IgD-negative memory B cell (primary cell): ENCODE data around the gene TUBA8. TPM values are rescaled to one million over a fixed set of nuclear protein-coding genes. Genes with fewer than 3 reads are reported as not detected.
"Not testable (repeated sequence)": the region's sequence is repeated elsewhere in the genome, so short reads cannot be mapped to it uniquely, and the experiment has no call there.

Source experiments
- H3K27ac Mint-ChIP-seq, 3 donors: one replicate each; pipeline ENCODE4 v1.8.0; 2020 to 2022; ENCODE audit warnings: mild to moderate bottlenecking in 3 of 3, mixed read lengths in 3 of 3, moderate library complexity in 1 of 3
- H3K27me3 Mint-ChIP-seq: one replicate; pipeline ENCODE4 v1.8.0; 2021; ENCODE audit warnings: mixed read lengths
- H3K36me3 Mint-ChIP-seq: one replicate; pipeline ENCODE4 v1.8.0; 2020; ENCODE audit warnings: mild to moderate bottlenecking, mixed read lengths
- H3K4me1 Mint-ChIP-seq, 3 donors: one replicate each; pipeline ENCODE4 v1.8.0; 2020 to 2022; ENCODE audit warnings: mixed read lengths in 3 of 3, mild to moderate bottlenecking in 1 of 3
- H3K4me3 Mint-ChIP-seq, 4 donors: one replicate each; pipeline ENCODE4 v1.8.0; 2020 to 2022; ENCODE audit warnings: mild to moderate bottlenecking in 4 of 4, mixed read lengths in 4 of 4, moderate library complexity in 3 of 4
- H3K9me3 Mint-ChIP-seq, 3 donors: one replicate each; pipeline ENCODE4 v1.8.0; 2020 to 2021; ENCODE audit warnings: mixed read lengths in 3 of 3, mild to moderate bottlenecking in 1 of 3
- polyA plus RNA-seq: library from polyadenylated mRNA; unstranded; fragments of 300-500 nt; fragmentation: Illumina TruSeq; gene quantifications from one replicate; pipeline ENCODE4 v1.2.3, GENCODE V29; 2021

Gene TUBA8
- polyA plus RNA-seq, 1 donor from 2014 or later: 2.8 TPM

DNA sequence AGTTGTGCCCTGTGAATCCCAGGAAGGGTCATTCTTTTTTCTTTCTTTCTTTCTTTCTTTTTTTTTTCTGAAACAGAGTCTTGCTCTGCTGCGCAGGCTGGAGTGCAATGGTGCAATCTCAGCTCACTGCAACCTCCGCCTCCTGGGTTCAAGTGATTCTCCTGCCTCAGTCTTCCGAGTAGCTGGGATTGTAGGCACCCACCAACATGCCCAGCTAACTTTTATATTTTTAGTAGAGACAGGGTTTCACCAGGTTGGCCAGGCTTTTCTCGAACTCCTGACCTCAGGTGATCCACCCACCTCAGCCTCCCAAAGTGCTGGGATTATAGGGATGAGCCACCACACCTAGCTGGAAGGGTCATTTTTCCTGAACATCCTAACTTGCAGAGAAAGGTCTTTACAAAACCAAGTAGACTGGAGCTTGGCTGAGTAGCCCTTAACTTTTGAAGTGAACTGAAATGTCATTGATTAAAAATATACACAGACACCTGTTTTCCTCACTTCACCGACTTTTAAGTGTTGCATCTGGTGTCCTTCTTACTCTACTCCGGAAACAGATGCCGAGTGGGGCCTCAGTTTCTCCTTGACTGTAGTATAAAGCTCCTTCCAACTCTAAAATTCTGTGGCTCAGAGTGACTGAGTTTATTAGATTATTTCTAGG lies 39.2 kb upstream of the TUBA8 start:
- not testable (repeated sequence) for H3K27me3 Mint-ChIP-seq, H3K36me3 Mint-ChIP-seq, H3K9me3 Mint-ChIP-seq
- H3K4me1 Mint-ChIP-seq: peaks cover 34 to 68% (median 45%) of the 10 kb centered on the region in 3 donors
- H3K4me3 Mint-ChIP-seq: peak overlapping the region; percentile 34 to 77 (median 42)
- H3K27ac Mint-ChIP-seq: peak overlapping the region in 2 of 3 donors; percentile 13 to 63

DNA sequence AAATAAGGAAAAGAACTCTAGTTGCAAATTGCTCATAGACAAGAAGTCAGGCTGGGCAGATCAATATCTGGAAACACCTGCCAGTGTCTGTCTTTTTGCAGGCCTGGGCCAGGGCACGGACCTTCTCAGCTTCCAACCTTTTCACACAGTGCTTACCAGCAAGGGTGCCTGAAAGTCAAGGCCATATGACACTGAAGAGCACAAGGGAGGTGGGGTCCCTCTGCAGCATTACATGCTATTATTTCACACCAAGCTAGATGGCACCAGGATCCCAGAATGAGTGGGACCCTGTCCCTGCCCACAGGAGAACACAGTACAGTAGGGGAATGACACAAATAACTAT lies 38.7 kb upstream of the TUBA8 start:
- H3K36me3 Mint-ChIP-seq: no peaks in the 10 kb centered on the region
- H3K27ac Mint-ChIP-seq: peak overlapping the region in 2 of 3 donors; percentile 13 to 63
- no peaks in the 10 kb centered on the region for H3K9me3 Mint-ChIP-seq
- H3K27me3 Mint-ChIP-seq: peaks cover 1% of the 10 kb centered on the region
- peak overlapping the region in 2 of 4 donors; percentile 34 to 39 for H3K4me3 Mint-ChIP-seq
- H3K4me1 Mint-ChIP-seq: peaks cover 35 to 67% (median 46%) of the 10 kb centered on the region in 3 donors

DNA sequence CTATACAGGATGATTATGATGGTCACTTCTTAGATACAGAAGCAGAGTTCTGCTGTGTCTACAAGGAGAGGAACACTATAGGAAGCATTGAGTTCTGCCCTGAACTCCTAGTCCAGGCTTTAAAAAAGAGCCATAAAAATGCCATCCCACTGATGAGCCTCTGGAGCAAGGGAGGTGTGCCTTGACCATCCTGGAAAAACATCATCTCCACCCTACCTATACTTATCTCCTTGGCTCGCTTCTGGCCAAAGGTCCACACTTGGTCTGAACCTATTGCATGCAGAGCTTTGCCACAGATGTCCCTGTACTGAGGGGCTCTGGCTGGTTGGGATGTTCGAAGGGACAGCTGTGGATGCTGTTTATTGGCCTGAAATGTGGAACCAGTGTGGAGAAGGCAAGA lies 37.1 kb upstream of the TUBA8 start:
- no peak overlapping the region for H3K27ac Mint-ChIP-seq
- H3K4me3 Mint-ChIP-seq: no peak overlapping the region
- H3K9me3 Mint-ChIP-seq: no peaks in the 10 kb centered on the region
- no peaks in the 10 kb centered on the region for H3K36me3 Mint-ChIP-seq
- no peaks in the 10 kb centered on the region for H3K27me3 Mint-ChIP-seq
- H3K4me1 Mint-ChIP-seq: peaks cover 30 to 57% (median 40%) of the 10 kb centered on the region in 3 donors

DNA sequence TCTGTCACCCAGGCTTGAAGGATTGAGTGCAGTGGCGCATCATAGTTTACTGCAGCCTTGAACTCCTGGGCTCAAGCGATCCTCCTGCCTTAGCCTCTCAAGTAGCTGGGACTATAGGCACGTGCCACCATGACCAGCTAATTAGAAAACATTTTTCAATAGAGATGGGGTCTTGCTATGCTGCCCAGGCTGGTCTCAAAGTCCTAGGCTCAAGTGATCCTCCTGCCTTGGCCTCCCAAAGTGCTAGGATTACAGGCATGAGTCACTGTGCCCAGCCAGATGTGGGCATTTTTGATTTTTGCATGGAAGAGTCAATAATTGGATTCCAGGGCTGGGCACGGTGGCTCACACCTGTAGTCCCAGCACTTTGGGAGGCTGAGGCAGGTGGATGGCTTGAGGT lies 36.7 kb upstream of the TUBA8 start:
- not testable (repeated sequence) for H3K27me3 Mint-ChIP-seq, H3K36me3 Mint-ChIP-seq, H3K9me3 Mint-ChIP-seq, H3K4me3 Mint-ChIP-seq
- Mint-ChIP-seq H3K4me1 (peaks cover 29 to 56% (median 35%) of the 10 kb centered on the region in 3 donors), H3K27ac (peak overlapping the region in 1 of 3 donors; percentile 60)

DNA sequence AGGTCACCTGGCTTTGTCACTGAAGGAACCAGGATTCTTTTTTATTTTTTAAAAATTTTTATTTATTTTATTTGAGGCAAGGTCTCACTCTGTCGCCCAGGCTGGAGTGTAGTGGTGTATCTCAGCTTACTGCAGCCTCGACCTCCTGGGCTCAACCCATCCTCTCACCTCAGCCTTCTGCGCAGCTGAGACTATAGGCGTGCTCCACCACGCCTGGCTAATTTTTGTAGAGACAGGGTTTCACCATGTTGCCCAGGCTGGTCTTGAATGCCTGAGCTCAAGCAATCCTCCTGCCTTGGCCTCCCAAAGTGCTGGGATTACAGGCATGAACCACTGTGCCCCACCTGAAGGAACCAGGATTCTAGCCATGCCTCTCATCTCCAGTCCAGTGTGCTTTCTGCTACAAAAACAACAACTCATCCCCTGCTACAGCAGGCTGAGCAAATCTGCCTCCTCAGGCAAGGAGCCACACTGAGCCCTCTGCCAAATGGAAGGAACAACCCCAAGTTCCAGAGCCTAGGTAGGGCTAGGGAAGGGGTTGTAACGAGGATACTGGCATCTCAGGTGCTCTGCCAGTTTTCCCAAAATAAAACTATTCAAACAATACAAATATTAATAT lies 35.4 kb upstream of the TUBA8 start:
- Mint-ChIP-seq H3K4me3 (no peak overlapping the region), H3K36me3 (no peaks in the 10 kb centered on the region), H3K27ac (peak overlapping the region in 2 of 3 donors; percentile 5 to 22), H3K27me3 (no peaks in the 10 kb centered on the region), H3K4me1 (peaks cover 30 to 47% (median 30%) of the 10 kb centered on the region in 3 donors), H3K9me3 (no peaks in the 10 kb centered on the region)

DNA sequence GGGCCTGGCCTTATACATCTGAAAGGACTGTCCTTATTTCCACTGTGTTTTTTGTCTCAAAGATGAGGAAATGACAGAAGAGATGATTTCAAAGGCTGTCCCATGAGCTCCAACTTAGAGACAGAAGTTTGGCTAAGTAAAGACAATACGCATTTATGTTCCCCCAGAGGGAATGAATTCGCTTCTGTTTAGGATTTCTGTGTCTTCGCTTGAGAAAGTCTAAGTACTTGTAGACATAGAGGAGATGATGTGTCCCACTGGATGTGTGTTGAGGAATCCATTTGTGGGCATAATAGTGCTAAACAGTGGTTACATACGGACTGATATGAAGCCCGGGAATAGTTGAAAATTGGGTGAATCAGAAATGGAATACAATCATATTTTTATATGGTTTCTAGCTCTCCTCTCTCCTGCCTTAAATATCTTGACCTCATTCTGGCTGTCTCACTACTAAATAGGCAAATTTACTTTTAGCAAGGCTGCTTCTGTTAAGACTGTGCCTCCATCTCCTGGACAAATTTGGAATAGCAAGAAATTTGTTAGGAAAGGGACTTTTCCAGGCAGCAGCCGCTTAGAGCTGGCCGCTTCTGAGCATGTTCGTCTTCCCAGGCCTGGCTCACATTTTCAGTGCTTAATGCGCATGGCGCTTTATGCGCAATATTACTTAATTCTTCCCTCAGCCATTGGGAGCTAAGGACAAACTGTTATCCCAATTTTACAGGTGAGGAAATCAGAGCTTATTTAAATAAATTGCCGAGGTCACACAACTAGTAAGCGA lies 34.7 kb upstream of the TUBA8 start:
- Mint-ChIP-seq H3K9me3 (peaks cover 0 to 2% (median 0%) of the 10 kb centered on the region in 3 donors), H3K4me3 (peak overlapping the region; percentile 63 to 94 (median 76)), H3K36me3 (peaks cover 3% of the 10 kb centered on the region), H3K27ac (peak overlapping the region in 2 of 3 donors; percentile 61 to 90), H3K4me1 (peaks cover 30 to 41% (median 32%) of the 10 kb centered on the region in 3 donors), H3K27me3 (no peaks in the 10 kb centered on the region)

DNA sequence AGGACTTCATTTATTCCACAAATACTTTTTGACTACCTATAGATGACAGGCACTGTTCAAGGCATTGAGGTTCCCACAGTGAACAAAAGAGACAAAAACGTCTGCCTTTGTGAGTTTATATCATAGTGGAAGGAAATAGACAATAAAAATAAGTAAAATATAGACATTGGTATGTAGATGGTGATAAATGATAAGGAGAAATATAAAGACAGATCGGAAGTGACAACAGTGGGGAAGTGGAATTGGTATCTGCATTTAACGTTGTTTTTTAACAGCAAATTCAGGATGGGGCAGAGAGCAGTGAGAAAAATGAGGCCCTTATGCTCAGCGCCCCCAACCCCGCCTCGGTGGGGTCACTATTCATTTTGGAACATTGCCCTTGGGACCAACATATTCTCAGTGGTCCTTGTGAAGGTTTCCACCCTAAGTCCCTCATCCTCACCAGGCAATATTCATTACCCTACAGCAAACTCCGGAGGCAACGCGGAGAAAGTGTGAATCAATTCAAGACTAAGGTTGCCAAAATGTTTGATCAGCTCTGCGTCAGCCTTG lies 33.4 kb upstream of the TUBA8 start:
- Mint-ChIP-seq H3K27me3 (no peaks in the 10 kb centered on the region), H3K27ac (peak overlapping the region; percentile 79 to 98 (median 85)), H3K4me3 (peak overlapping the region; percentile 94 to 99 (median 96)), H3K36me3 (peaks cover 4% of the 10 kb centered on the region), H3K9me3 (peaks cover 0 to 2% (median 0%) of the 10 kb centered on the region in 3 donors), H3K4me1 (peaks cover 23 to 39% (median 25%) of the 10 kb centered on the region in 3 donors)

DNA sequence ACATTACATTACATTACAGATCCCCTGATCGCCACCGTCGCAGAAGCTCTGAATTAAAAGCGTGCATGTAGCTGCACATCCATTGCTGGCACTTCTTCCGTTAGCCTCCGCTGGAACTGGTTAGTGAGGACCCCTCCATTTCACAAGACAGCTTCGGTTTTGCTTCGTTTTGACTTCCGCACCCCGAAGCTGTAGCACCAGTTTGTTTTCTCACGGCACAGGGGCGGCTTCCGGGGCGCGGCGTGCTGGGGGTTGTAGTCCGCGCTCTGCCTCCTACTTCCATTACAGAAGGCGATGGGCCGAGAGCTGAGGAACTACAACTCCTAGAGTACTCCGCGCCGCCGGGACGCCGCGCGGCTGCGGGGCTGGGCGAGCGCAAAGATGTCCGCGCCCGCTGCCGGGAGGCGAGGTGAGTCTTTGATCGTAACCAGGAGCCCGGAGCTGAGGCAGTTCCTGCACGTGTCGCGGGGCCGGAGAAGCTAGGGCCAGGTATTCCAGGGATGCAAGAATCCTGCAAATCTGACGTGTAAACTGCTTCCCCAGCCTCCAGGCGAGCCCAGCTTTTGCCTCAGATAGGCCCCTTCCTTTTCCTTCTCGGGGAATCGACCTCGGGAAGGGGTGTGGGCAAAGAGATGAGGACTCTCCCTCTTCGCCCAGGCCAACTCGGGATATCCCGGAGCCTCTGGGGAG lies 32.8 kb upstream of the TUBA8 start, which contains the start of gene PEX26:
Gene PEX26, plus strand, starts transcription at position 352 of the 690 bp plus-strand sequence. CDS start 387 bp downstream, outside the sequence.
- Mint-ChIP-seq H3K36me3 (peaks cover 9% of the 10 kb centered on the region), H3K9me3 (peaks cover 0 to 2% (median 0%) of the 10 kb centered on the region in 3 donors), H3K4me3 (peak within 1 kb of the TSS; percentile 94 to 99 (median 96)), H3K4me1 (peaks cover 24 to 38% (median 25%) of the 10 kb centered on the region in 3 donors), H3K27ac (peak within 1 kb of the TSS; percentile 79 to 98 (median 85)), H3K27me3 (no peaks in the 10 kb centered on the region)

DNA sequence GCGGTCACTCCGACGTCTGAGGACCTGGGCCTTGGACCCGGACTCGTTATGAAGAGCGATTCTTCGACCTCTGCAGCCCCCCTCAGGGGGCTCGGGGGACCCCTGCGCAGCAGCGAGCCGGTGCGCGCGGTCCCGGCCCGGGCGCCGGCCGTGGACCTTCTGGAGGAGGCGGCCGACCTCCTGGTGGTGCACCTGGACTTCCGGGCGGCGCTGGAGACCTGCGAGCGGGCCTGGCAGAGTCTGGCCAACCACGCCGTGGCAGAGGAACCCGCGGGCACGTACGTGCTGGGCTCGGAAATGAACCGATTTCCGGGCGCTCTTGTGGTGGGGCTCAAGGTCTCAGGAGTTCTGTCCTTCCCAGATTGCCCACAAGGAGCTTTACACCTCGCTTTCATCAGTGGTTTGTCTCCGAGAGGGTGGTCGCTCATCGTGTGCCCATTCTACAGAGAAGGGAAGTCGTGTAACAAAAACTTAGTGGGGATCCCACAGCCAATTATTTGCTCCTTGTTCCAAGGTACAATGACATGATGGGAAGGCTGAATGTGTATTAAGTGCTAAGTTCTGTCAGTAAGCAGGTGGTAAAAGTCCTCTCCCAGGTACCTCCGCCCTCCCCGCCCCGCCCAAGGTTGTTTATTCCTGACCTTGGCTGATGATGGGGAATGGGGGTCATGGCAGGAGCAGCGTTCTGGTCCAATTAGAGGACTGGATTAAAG lies 32.1 kb upstream of the TUBA8 start:
- Mint-ChIP-seq H3K27ac (peak overlapping the region in 2 of 3 donors; percentile 70 to 79), H3K4me1 (peaks cover 25 to 40% (median 29%) of the 10 kb centered on the region in 3 donors), H3K4me3 (peak overlapping the region; percentile 94 to 99 (median 96)), H3K36me3 (peaks cover 9% of the 10 kb centered on the region), H3K9me3 (peaks cover 0 to 2% (median 0%) of the 10 kb centered on the region in 3 donors), H3K27me3 (no peaks in the 10 kb centered on the region)

DNA sequence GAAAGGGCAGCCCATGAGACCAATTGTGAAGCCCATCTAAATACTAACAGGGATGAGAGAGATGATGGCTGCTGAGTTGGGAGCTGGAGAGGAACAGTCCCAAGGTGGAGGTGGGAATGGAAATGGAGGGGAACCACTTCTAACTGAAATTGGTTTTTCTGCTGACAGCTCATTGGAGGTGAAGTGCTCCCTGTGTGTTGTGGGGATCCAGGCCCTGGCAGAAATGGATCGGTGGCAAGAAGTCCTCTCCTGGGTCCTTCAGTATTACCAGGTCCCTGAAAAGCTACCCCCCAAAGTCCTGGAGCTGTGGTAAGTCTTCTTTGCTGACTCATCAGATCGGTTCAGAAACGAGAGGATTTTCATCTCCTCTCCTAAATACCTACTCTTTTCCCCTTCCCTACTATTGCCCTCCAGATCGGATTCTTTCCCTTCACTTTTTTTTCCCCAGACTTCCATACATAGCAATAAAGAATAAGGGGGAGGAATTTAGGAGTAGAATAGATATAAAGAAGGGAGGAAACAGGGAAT lies 30.8 kb upstream of the TUBA8 start:
- peaks cover 9% of the 10 kb centered on the region for H3K36me3 Mint-ChIP-seq
- peaks cover 0 to 2% (median 0%) of the 10 kb centered on the region in 3 donors for H3K9me3 Mint-ChIP-seq
- H3K27me3 Mint-ChIP-seq: no peaks in the 10 kb centered on the region
- peaks cover 25 to 40% (median 29%) of the 10 kb centered on the region in 3 donors for H3K4me1 Mint-ChIP-seq
- peak overlapping the region in 3 of 4 donors; percentile 62 to 99 (median 83) for H3K4me3 Mint-ChIP-seq
- peak overlapping the region in 1 of 3 donors; percentile 70 for H3K27ac Mint-ChIP-seq

DNA sequence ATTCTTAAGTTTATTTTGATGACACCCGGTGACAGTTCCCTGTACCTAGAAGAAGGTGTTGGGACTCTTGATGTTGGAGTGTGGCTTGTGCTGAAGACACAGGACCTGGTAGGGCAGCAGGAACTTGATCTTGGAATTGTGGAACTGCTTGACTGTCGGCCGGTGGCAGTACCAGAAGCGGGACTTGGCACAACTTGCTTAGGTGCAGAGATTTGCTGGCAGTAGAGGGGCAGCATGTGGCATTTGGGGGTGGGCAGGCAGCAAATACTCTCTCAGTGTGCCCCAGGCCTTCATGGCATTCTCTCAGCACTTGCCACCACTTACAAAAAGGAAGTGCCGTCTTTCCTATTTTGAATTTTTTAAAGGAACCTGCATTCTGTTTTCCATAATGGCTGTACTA lies 29.2 kb upstream of the TUBA8 start:
- Mint-ChIP-seq H3K27ac (peak overlapping the region in 1 of 3 donors; percentile 47), H3K27me3 (no peaks in the 10 kb centered on the region), H3K36me3 (peaks cover 15% of the 10 kb centered on the region), H3K4me3 (peak overlapping the region in 1 of 4 donors; percentile 56), H3K9me3 (peaks cover 0 to 2% (median 0%) of the 10 kb centered on the region in 3 donors), H3K4me1 (peaks cover 23 to 32% (median 25%) of the 10 kb centered on the region in 3 donors)

DNA sequence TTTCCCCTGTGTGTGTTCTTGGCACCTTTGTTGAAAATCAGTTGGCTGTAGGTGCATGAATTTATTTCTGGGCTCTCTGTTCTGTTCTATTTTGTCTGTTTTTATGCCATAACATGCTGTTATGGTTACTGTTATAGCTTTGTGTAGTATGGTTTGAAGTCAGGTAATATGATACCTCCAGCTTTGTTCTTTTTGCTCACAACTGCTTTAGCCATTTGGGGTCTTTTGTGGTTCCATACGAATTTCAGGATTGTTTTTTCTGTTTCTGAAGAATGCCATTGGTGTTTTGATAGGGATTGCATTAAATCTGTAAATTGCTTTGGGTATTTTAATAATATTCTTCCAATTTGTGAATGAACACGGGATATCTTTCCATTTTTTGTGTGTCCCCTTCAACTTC lies 28.1 kb upstream of the TUBA8 start:
- Mint-ChIP-seq H3K4me1 (peaks cover 16 to 25% (median 18%) of the 10 kb centered on the region in 3 donors), H3K27me3 (no peaks in the 10 kb centered on the region), H3K27ac (peak overlapping the region in 1 of 3 donors; percentile 34), H3K4me3 (peak overlapping the region in 1 of 4 donors; percentile 56), H3K36me3 (peaks cover 15% of the 10 kb centered on the region), H3K9me3 (peaks cover 0 to 2% (median 0%) of the 10 kb centered on the region in 3 donors)

DNA sequence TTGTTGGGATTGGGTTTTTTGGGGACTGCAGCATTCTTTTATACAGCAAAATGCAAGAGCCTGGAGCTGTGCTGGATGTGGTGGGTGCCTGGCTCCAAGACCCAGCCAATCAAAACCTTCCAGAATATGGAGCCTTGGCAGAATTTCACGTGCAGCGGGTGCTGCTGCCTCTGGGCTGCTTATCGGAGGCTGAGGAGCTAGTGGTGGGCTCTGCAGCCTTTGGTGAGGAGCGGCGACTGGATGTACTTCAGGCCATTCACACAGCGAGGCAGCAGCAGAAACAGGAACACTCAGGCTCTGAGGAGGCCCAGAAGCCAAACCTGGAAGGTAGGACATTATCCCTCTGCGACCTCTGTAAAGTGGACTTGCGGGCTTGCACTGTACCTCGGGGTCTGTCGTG lies 27.2 kb upstream of the TUBA8 start:
- H3K4me1 Mint-ChIP-seq: peaks cover 11 to 24% (median 14%) of the 10 kb centered on the region in 3 donors
- H3K27ac Mint-ChIP-seq: peak overlapping the region in 2 of 3 donors; percentile 27 to 40
- H3K4me3 Mint-ChIP-seq: no peak overlapping the region
- H3K36me3 Mint-ChIP-seq: peaks cover 15% of the 10 kb centered on the region
- H3K9me3 Mint-ChIP-seq: peaks cover 0 to 2% (median 0%) of the 10 kb centered on the region in 3 donors
- H3K27me3 Mint-ChIP-seq: no peaks in the 10 kb centered on the region
